Peyer's patch (tissue), 4 donors: ENCODE results near the gene TRPV4. TPM values are rescaled to one million over a fixed set of nuclear protein-coding genes. Genes with fewer than 3 reads are reported as not detected.

Source experiments
- DNase-seq, 3 donors: peaks; one replicate each; pipeline ENCODE4 v3.0.0-alpha.2; 2017 to 2019
- H3K27ac ChIP-seq, 4 donors: fragments of 200-600 bp; sonication (generic); one replicate each; pipeline ENCODE4 v1.5.1; 2016 to 2019
- H3K27me3 ChIP-seq, 2 donors: fragments of 200-600 bp; sonication (generic); one replicate each; pipeline ENCODE4 v1.5.1; 2019
- H3K36me3 ChIP-seq, 3 donors: fragments of 200-600 bp; sonication (generic); one replicate each; pipeline ENCODE4 v1.5.1; 2016 to 2019
- H3K4me1 ChIP-seq, 4 donors: fragments of 200-600 bp; sonication (generic); one replicate each; pipeline ENCODE4 v1.5.1; 2016 to 2019
- H3K4me3 ChIP-seq, 4 donors: fragments of 200-600 bp; sonication (generic); 1 replicate in 3 of 4; 2 replicates in 1 of 4; pipeline ENCODE4 v1.5.1; 2016 to 2019; ENCODE audit warnings: mild to moderate bottlenecking in 1 of 4
- H3K9me3 ChIP-seq, 4 donors: fragments of 200-600 bp; sonication (generic); one replicate each; pipeline ENCODE4 v1.5.1; 2016 to 2019; ENCODE audit warnings: mild to moderate bottlenecking in 1 of 4
- POLR2A ChIP-seq, 2 donors: fragments of 450-650 bp; IDR thresholded peaks; one replicate each; pipeline ENCODE4 v1.5.1; 2017; ENCODE audit warnings: antibody characterized with exemption in 2 of 2, mild to moderate bottlenecking in 2 of 2, moderate library complexity in 2 of 2
- total RNA-seq, 4 donors: library from RNA; depleted of rRNA; stranded (reverse); fragments of >200 nt; gene quantifications; one replicate each; pipeline ENCODE4 v1.1.0, GENCODE V29; 2016
- TF ChIP-seq, protein P1 (sequence below), 6 experiments: fragments of 450-650 bp in 4 of 6; fragments of 200-600 bp in 2 of 6; sonication (generic) in 1 of 6; IDR thresholded peaks; one replicate each; pipeline ENCODE4 v1.5.1; 2017 to 2019; ENCODE audit warnings: antibody characterized with exemption in 6 of 6, mild to moderate bottlenecking in 3 of 6, moderate library complexity in 1 of 6

The TRPV4 gene
- total RNA-seq, 4 donors from 2014 or later, result 0.27 to 0.57 TPM; not detected in 2

DNA sequence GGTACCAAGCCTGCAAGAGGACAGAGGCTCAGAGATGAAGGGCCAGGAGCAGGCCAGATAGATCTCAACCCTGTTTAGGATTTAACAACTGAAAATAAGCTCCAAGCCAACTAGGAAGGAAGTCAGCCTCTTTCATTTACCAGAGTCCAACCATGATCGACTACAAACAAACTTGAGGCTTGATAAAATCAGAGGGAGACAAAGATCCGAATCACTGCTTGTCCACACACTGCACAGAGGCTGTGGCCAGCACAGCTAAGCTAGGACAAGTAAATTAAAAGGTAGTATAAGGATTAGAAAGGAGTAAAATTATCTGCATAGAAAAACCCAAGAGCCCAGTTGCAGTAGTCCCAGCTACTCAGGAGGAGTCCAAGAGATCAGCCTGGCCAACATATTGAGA lies 79.2 kb downstream of the TRPV4 start:
- Histone ChIP-seq H3K27ac (no peak overlapping the region), H3K9me3 (peaks cover 0 to 7% (median 0%) of the 10 kb centered on the region in 4 donors), H3K27me3 (no peaks in the 10 kb centered on the region), H3K4me3 (no peak overlapping the region), H3K36me3 (no peaks in the 10 kb centered on the region), H3K4me1 (no peaks in the 10 kb centered on the region)
- TF ChIP-seq, protein P1, sequence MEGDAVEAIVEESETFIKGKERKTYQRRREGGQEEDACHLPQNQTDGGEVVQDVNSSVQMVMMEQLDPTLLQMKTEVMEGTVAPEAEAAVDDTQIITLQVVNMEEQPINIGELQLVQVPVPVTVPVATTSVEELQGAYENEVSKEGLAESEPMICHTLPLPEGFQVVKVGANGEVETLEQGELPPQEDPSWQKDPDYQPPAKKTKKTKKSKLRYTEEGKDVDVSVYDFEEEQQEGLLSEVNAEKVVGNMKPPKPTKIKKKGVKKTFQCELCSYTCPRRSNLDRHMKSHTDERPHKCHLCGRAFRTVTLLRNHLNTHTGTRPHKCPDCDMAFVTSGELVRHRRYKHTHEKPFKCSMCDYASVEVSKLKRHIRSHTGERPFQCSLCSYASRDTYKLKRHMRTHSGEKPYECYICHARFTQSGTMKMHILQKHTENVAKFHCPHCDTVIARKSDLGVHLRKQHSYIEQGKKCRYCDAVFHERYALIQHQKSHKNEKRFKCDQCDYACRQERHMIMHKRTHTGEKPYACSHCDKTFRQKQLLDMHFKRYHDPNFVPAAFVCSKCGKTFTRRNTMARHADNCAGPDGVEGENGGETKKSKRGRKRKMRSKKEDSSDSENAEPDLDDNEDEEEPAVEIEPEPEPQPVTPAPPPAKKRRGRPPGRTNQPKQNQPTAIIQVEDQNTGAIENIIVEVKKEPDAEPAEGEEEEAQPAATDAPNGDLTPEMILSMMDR (IDR thresholded peaks at IDR 0.05), result no peak
- no peak for TF ChIP-seq POLR2A (IDR thresholded peaks at IDR 0.05)
- DNase-seq, result no peak

GRCh38 chr12:109753054-109753401 lies 80.2 kb downstream of the TRPV4 start:
- no peak overlapping the region for H3K4me3 ChIP-seq
- DNase-seq, result peak in 2 of 3 donors; percentile 17 to 21
- TF ChIP-seq POLR2A (IDR thresholded peaks at IDR 0.05), result no peak
- TF ChIP-seq, protein P1 (IDR thresholded peaks at IDR 0.05), result no peak
- no peak overlapping the region for H3K27ac ChIP-seq
- H3K9me3 ChIP-seq, result peaks cover 0 to 7% (median 0%) of the 10 kb centered on the region in 4 donors
- H3K36me3 ChIP-seq, result no peaks in the 10 kb centered on the region
- H3K27me3 ChIP-seq, result no peaks in the 10 kb centered on the region
- H3K4me1 ChIP-seq, result no peaks in the 10 kb centered on the region

DNA sequence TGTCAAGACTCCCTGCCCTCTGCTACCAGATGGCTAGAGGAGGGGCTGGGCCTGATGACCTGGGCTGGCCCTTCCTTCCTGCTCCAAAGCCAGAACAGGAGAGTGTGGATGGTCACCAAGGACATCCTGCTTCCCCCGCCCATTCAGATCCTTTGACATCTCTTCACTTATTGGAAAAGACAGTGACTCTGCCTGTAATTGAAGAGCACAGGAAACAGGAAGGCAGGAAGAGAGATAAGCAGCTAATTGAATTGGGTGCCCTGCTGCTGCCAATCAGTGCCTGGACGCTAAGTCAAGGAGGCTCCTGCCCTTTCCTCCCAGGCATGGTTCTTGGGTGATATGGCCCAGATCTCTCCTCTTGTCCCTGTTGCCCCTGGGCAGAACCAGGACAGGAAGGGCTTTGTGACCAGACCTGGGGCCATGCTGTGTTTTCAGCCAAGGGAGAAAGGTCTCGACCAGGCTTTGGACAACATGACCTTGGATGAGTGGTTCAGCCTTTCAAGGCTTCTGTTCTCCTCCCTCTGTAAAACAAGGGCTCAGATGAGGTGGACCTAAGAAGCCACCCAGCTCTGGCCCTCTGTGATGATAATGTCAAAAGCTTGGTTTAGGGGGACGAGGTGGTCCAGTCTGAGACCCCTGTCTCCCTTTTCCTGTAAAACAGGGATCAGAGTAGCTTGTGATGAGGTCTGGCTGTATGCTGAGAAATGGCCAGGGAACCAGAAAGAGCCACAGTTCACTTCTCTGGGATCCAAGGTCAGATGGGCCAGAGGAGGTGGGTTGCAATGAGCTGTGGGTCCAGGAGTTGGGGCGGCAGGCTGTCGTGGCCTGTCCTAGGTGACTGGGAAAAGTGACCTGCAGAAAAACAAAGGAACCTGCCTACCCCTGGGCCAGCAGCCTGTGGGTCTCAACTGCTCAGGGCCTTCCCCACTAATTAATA lies 80.8 kb downstream of the TRPV4 start:
- Histone ChIP-seq H3K27me3 (no peaks in the 10 kb centered on the region), H3K4me3 (no peak overlapping the region), H3K36me3 (no peaks in the 10 kb centered on the region), H3K4me1 (no peaks in the 10 kb centered on the region), H3K9me3 (peaks cover 0 to 7% (median 0%) of the 10 kb centered on the region in 4 donors), H3K27ac (no peak overlapping the region)
- TF ChIP-seq POLR2A (IDR thresholded peaks at IDR 0.05), result no peak
- TF ChIP-seq, protein P1 (IDR thresholded peaks at IDR 0.05), result no peak
- DNase-seq, result peak in 2 of 3 donors; percentile 15 to 17

DNA sequence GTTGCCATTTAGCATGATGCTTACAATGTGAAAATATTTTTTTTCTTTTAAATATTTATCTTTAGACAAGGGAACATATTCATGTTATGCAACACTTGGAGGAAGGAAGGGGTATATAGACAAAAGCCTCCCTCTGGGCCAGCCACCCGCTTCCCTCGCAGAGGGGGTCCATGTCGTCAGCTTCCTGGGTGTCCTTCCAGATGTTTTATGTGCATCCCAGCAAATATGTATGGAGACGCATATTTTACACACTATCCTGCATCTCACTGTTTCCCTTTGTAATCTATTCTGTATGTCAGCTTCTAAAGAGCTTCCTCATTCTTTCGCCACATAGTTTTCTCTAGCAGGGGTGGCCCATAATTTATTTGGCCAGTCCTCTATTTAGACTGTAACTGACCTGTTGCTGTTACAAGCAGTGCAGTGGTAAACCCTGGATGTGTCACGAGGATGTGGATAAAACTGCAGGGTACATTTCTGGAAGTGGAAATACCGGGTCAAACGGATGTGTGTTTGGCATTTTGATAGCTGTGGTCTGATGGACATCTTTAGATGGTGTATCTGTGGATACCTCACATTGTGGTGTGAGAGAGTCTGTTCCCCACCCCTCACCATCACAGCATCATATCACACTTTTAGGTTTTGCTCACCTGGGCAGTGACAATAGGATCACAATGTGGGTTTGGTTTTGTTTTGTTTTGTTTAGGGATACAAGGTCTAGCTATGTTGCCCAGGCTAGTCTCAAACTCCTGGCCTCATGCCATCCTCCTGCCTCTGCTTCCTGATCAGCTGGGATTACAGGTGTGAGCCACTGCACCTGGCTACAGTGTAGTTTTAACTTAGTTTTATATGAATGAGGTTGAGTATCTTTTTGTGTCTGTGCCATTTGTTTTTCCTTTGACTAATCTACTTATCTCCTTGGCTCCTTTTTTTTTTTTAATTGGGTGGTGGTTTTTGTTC lies 87.9 kb downstream of the TRPV4 start:
- Histone ChIP-seq H3K9me3 (no peaks in the 10 kb centered on the region), H3K27me3 (no peaks in the 10 kb centered on the region), H3K36me3 (no peaks in the 10 kb centered on the region), H3K4me1 (peaks cover 0 to 25% (median 1%) of the 10 kb centered on the region in 4 donors), H3K4me3 (no peak overlapping the region), H3K27ac (no peak overlapping the region)
- peak in 2 of 3 donors; percentile 34 to 45 for DNase-seq
- TF ChIP-seq, protein P1 (IDR thresholded peaks at IDR 0.05), result no peak
- TF ChIP-seq POLR2A (IDR thresholded peaks at IDR 0.05), result no peak

- H3K36me3 ChIP-seq, result no peaks in the 10 kb centered on the region
- no peak overlapping the region for H3K27ac ChIP-seq
- no peaks in the 10 kb centered on the region for H3K9me3 ChIP-seq
- no peaks in the 10 kb centered on the region for H3K27me3 ChIP-seq
- peaks cover 0 to 25% (median 1%) of the 10 kb centered on the region in 4 donors for H3K4me1 ChIP-seq
- no peak for TF ChIP-seq POLR2A (IDR thresholded peaks at IDR 0.05)
- TF ChIP-seq, protein P1 (IDR thresholded peaks at IDR 0.05), result no peak
- H3K4me3 ChIP-seq, result no peak overlapping the region
- peak in 2 of 3 donors; percentile 23 to 31 for DNase-seq
Measured at GRCh38 chr12:109744026-109744425, 89.2 kb downstream of the TRPV4 start.
